H1 (cell line): ENCODE measurements around the gene ZNF469. TPM values are rescaled to one million over a fixed set of nuclear protein-coding genes. Genes with fewer than 3 reads are reported as not detected.

Source experiments
- CTCF ChIA-PET: fragments of 300-600 bp; sonication (Branson Sonifier 250); formaldehyde crosslinking; loops from one replicate; lab custom pipeline; 2021; ENCODE audit not compliant: partially characterized antibody; lab: Charles Lee
- POLR2A ChIA-PET: fragments of 300-600 bp; sonication (Branson Sonifier 250); formaldehyde crosslinking; loops from one replicate; lab custom pipeline; 2021; ENCODE audit warnings: inconsistent platforms; ENCODE audit not compliant: partially characterized antibody; lab: Charles Lee
- DNase-seq, 2 experiments: peaks; one replicate each; pipeline versions ENCODE4 v3.0.0 to v3.0.0-alpha.2; 2010 to 2022; ENCODE audit warnings: low spot score in 2 of 2, low read depth in 1 of 2, mixed read lengths in 1 of 2
- FAIRE-seq: peaks from 2 replicates; lab custom pipeline; 2011; peaks lifted over from hg19 to GRCh38; lab: Jason Lieb, UNC
- H2AFZ ChIP-seq: 2 replicates; pipeline ENCODE4 v1.8.1; 2012; ENCODE audit warnings: low read length, inconsistent platforms
- H2AK5ac ChIP-seq: 2 replicates; pipeline ENCODE4 v1.6.1; 2013; ENCODE audit warnings: low read depth, low read length
- H2BK120ac ChIP-seq: replicated peaks from 2 replicates; pipeline ENCODE3; 2013; ENCODE audit warnings: low read depth, low read length, inconsistent platforms
- H2BK12ac ChIP-seq: 2 replicates; pipeline ENCODE4 v1.6.1; 2013; ENCODE audit warnings: low read depth, low read length
- H2BK15ac ChIP-seq: 2 replicates; pipeline ENCODE4 v1.6.1; 2013; ENCODE audit warnings: low read length
- H2BK20ac ChIP-seq: 2 replicates; pipeline ENCODE4 v1.6.1; 2013; ENCODE audit warnings: low read length
- H2BK5ac ChIP-seq: 2 replicates; pipeline ENCODE4 v1.6.1; 2013; ENCODE audit warnings: low read depth, low read length
- H3K14ac ChIP-seq: 2 replicates; pipeline ENCODE4 v1.6.1; 2013; ENCODE audit warnings: inconsistent platforms; ENCODE audit not compliant: insufficient read length
- H3K18ac ChIP-seq: 2 replicates; pipeline ENCODE4 v1.6.1; 2013; ENCODE audit warnings: low read length; ENCODE audit errors: extremely low read depth
- H3K23ac ChIP-seq: 2 replicates; pipeline ENCODE4 v1.6.1; 2013; ENCODE audit warnings: inconsistent platforms; ENCODE audit not compliant: insufficient read length
- H3K23me2 ChIP-seq: 2 replicates; pipeline ENCODE4 v1.6.1; 2013; ENCODE audit warnings: low read depth, low read length
- H3K27ac ChIP-seq: 2 replicates; pipeline ENCODE4 v1.6.1; 2011; ENCODE audit warnings: low read depth, low read length, inconsistent platforms
- H3K27me3 ChIP-seq, 4 experiments: replicated peaks in 1 of 4; 1 replicate in 1 of 4; 2 replicates in 3 of 4; pipeline versions ENCODE4 v1.6.1 to v1.8.1; 2011 to 2013; ENCODE audit warnings: low read length in 3 of 4, mild to moderate bottlenecking in 3 of 4, inconsistent platforms in 2 of 4, mixed read lengths in 2 of 4, moderate library complexity in 1 of 4; ENCODE audit not compliant: control insufficient read depth in 3 of 4, insufficient read depth in 3 of 4; ENCODE audit errors: extremely low read depth in 1 of 4
- H3K36me3 ChIP-seq, 4 experiments: 2 replicates each; pipeline versions ENCODE4 v1.6.1 to v1.8.1; 2011 to 2013; ENCODE audit warnings: mild to moderate bottlenecking in 4 of 4, low read length in 3 of 4, moderate library complexity in 2 of 4, control low read depth in 1 of 4, inconsistent platforms in 1 of 4; ENCODE audit not compliant: insufficient read depth in 4 of 4, control insufficient read depth in 2 of 4
- H3K4ac ChIP-seq: replicated peaks from 2 replicates; pipeline ENCODE3; 2013; ENCODE audit warnings: low read length, low read depth, mixed read lengths, inconsistent platforms; ENCODE audit not compliant: insufficient read length
- H3K4me1 ChIP-seq, 4 experiments: replicated peaks in 1 of 4; 1 replicate in 1 of 4; 2 replicates in 3 of 4; pipeline versions ENCODE4 v1.6.1 to v1.8.1; 2011 to 2013; ENCODE audit warnings: low read length in 3 of 4, inconsistent platforms in 2 of 4, mixed read lengths in 1 of 4; ENCODE audit not compliant: insufficient read depth in 4 of 4, control insufficient read depth in 3 of 4
- H3K4me2 ChIP-seq, 2 experiments: 2 replicates each; pipeline versions ENCODE4 v1.6.1 to v1.8.1; 2011 to 2013; ENCODE audit warnings: low read depth in 2 of 2, low read length in 2 of 2, control low read depth in 1 of 2, inconsistent platforms in 1 of 2, mild to moderate bottlenecking in 1 of 2; ENCODE audit not compliant: insufficient read depth in 1 of 2
- H3K4me3 ChIP-seq, 4 experiments: fragments of 200-600, 300-600 bp in 1 of 4; sonication (generic), shearing (Covaris generic), sonication (Bioruptor Twin) in 1 of 4; 2 replicates each; pipeline versions ENCODE4 v1.5.1 to v1.8.1; 2011 to 2016; ENCODE audit warnings: low read length in 4 of 4, low read depth in 3 of 4, control low read depth in 2 of 4, inconsistent platforms in 2 of 4, mild to moderate bottlenecking in 2 of 4, mixed read lengths in 1 of 4, moderate library complexity in 1 of 4; ENCODE audit not compliant: insufficient read depth in 2 of 4; ENCODE audit errors: extremely low read depth in 1 of 4
- H3K56ac ChIP-seq: replicated peaks from 2 replicates; pipeline ENCODE3; 2013; ENCODE audit warnings: low read depth, mild to moderate bottlenecking, mixed read lengths, low read length, inconsistent platforms; ENCODE audit not compliant: insufficient read length
- H3K79me1 ChIP-seq: 2 replicates; pipeline ENCODE4 v1.6.1; 2013; ENCODE audit warnings: low read depth, low read length, control low read depth
- H3K79me2 ChIP-seq, 2 experiments: 2 replicates each; pipeline versions ENCODE4 v1.6.1 to v1.8.1; 2012 to 2013; ENCODE audit warnings: low read length in 2 of 2, mild to moderate bottlenecking in 2 of 2, inconsistent platforms in 1 of 2; ENCODE audit not compliant: insufficient read depth in 2 of 2, control insufficient read depth in 1 of 2
- H3K9ac ChIP-seq, 4 experiments: replicated peaks in 1 of 4; 1 replicate in 1 of 4; 2 replicates in 3 of 4; pipeline versions ENCODE4 v1.6.1 to v1.8.1; 2011 to 2013; ENCODE audit warnings: low read depth in 3 of 4, low read length in 3 of 4, control low read depth in 2 of 4, mild to moderate bottlenecking in 2 of 4, moderate library complexity in 2 of 4, inconsistent platforms in 1 of 4; ENCODE audit errors: extremely low read depth in 1 of 4
- H3K9me3 ChIP-seq, 2 experiments: 2 replicates each; pipeline versions ENCODE4 v1.6.1 to v1.8.1; 2012 to 2013; ENCODE audit warnings: mild to moderate bottlenecking in 2 of 2, moderate library complexity in 2 of 2, control low read depth in 1 of 2, inconsistent platforms in 1 of 2, low read depth in 1 of 2, low read length in 1 of 2, mixed read lengths in 1 of 2; ENCODE audit not compliant: insufficient read depth in 2 of 2
- H4K20me1 ChIP-seq, 2 experiments: replicated peaks in 1 of 2; 2 replicates each; pipeline versions ENCODE3 to v1.8.1; 2011 to 2013; ENCODE audit warnings: inconsistent platforms in 2 of 2, low read length in 2 of 2, mild to moderate bottlenecking in 1 of 2; ENCODE audit not compliant: insufficient read depth in 2 of 2, control insufficient read depth in 1 of 2
- H4K5ac ChIP-seq: 2 replicates; pipeline ENCODE4 v1.6.1; 2013; ENCODE audit warnings: low read length, low read depth, mixed read lengths, inconsistent platforms; ENCODE audit not compliant: insufficient read length
- H4K8ac ChIP-seq: 2 replicates; pipeline ENCODE4 v1.8.0; 2013; ENCODE audit warnings: mild to moderate bottlenecking, moderate library complexity, low read length, inconsistent platforms; ENCODE audit not compliant: insufficient read depth; ENCODE audit errors: extremely low read depth
- H4K91ac ChIP-seq: replicated peaks from 2 replicates; pipeline ENCODE3; 2013; ENCODE audit warnings: low read length, mixed read lengths, inconsistent platforms; ENCODE audit not compliant: insufficient read length
- FOSL1 ChIP-seq: IDR thresholded peaks from 2 replicates; pipeline ENCODE4 v1.6.1; 2011; ENCODE audit warnings: mild to moderate bottlenecking, low read depth, low read length, moderate library complexity; ENCODE audit not compliant: insufficient read depth
- HDAC2 ChIP-seq, 2 experiments: fragments of 300-600 bp in 1 of 2; sonication (generic) in 1 of 2; IDR thresholded peaks; 2 replicates each; pipeline ENCODE4 v1.6.1; 2011 to 2012; ENCODE audit warnings: low read depth in 2 of 2, low read length in 2 of 2, mild to moderate bottlenecking in 2 of 2, moderate library complexity in 2 of 2, borderline replicate concordance in 1 of 2, inconsistent platforms in 1 of 2
- MAX ChIP-seq: IDR thresholded peaks from 2 replicates; pipeline ENCODE4 v1.6.1; 2012; ENCODE audit warnings: inconsistent platforms
- RAD21 ChIP-seq, 2 experiments: IDR thresholded peaks in 1 of 2; conservative IDR thresholded peaks in 1 of 2; 2 replicates each; pipeline ENCODE4 v1.6.1; 2011; ENCODE audit warnings: low read depth in 2 of 2, low read length in 2 of 2, improper control_type of control experiment in 1 of 2, inconsistent platforms in 1 of 2, mild to moderate bottlenecking in 1 of 2, moderate library complexity in 1 of 2
- RNF2 ChIP-seq: fragments of 200-900, 300-1000 bp; sonication (generic); IDR thresholded peaks from 2 replicates; pipeline ENCODE4 v1.7.1; 2016; ENCODE audit warnings: borderline replicate concordance, low read depth, mild to moderate bottlenecking, antibody characterized with exemption, low read length; ENCODE audit not compliant: poor library complexity, severe bottlenecking; ENCODE audit errors: missing control alignments
- SIN3A ChIP-seq, 2 experiments: IDR thresholded peaks in 1 of 2; conservative IDR thresholded peaks in 1 of 2; 2 replicates each; pipeline ENCODE4 v1.6.1; 2011 to 2012; ENCODE audit warnings: low read length in 2 of 2, improper control_type of control experiment in 1 of 2, low read depth in 1 of 2, mild to moderate bottlenecking in 1 of 2
- SIX5 ChIP-seq: IDR thresholded peaks from 2 replicates; pipeline ENCODE4 v1.6.1; 2011; ENCODE audit warnings: mild to moderate bottlenecking, low read depth, low read length
- SUZ12 ChIP-seq: fragments of 200-600 bp; sonication (generic); IDR thresholded peaks from 2 replicates; pipeline ENCODE4 v1.6.1; 2012; ENCODE audit warnings: mild to moderate bottlenecking, inconsistent platforms, low read length, moderate library complexity, mixed read lengths
- TBP ChIP-seq: IDR thresholded peaks from 2 replicates; pipeline ENCODE4 v1.6.1; 2011; ENCODE audit warnings: low read depth, low read length, improper control_type of control experiment
- TCF12 ChIP-seq: IDR thresholded peaks from 2 replicates; pipeline ENCODE4 v1.6.1; 2011; ENCODE audit warnings: low read depth, mild to moderate bottlenecking, low read length
- TEAD4 ChIP-seq: IDR thresholded peaks from 2 replicates; pipeline ENCODE4 v1.6.1; 2012; ENCODE audit warnings: low read depth, low read length, inconsistent platforms, mixed read lengths
- WGBS, 2 experiments: shearing (Covaris generic) in 1 of 2; methylation state at CpG; one replicate each; pipeline versions ENCODE4 v1.1.6 to v1.1.7; 2013 to 2015; ENCODE audit warnings: low lambda C conversion rate in 2 of 2, mixed read lengths in 2 of 2, inconsistent platforms in 1 of 2, low coverage in 1 of 2, missing lambda C conversion rate in 1 of 2; ENCODE audit not compliant: insufficient replicate concordance in 2 of 2, insufficient coverage in 1 of 2, insufficient read length in 1 of 2; ENCODE audit errors: extremely low coverage in 1 of 2, missing lambda C conversion rate in 1 of 2; 5-methylcytosine and 5-hydroxymethylcytosine counted together
- polyA plus RNA-seq, 7 experiments: library from polyadenylated mRNA; depleted of rRNA in 3 of 7; stranded (reverse) in 5 of 7; unstranded in 2 of 7; fragments of >200 nt in 5 of 7; fragments of 200-250 nt in 2 of 7; gene quantifications; 1 replicate in 5 of 7; 2 replicates in 1 of 7; 4 replicates in 1 of 7; pipeline versions ENCODE4 v1.2.1 to v1.2.3, GENCODE V29; 2011 to 2013; ENCODE audit warnings: missing spikeins in 2 of 7, mixed read lengths in 2 of 7
- total RNA-seq: library from RNA; stranded (reverse); fragmentation: NEBNext Ultra II Directional; extraction: Animal tissue kit (Norgen Biotek cat#: 25700); gene quantifications from 2 replicates; pipeline ENCODE4 v1.2.1, GENCODE V29; 2021

Gene ZNF469
- total and polyA plus RNA-seq, 2 of the 8 experiments (the other 6 are each of a cell fraction or from before 2014, with no cell fraction given), result 0.30 to 1.8 TPM

GRCh38 chr16:88340755-88341150 is 42.0 kb upstream of the ZNF469 start:
- Histone ChIP-seq H3K36me3 (no peaks in the 10 kb centered on the region), H3K4me1 (no peaks in the 10 kb centered on the region), H4K8ac (no peak overlapping the region), H2AFZ (no peak overlapping the region), H4K20me1 (no peaks in the 10 kb centered on the region), H4K91ac (no peak overlapping the region), H3K79me1 (no peaks in the 10 kb centered on the region), H3K9ac (no peak overlapping the region), H2BK120ac (no peak overlapping the region), H2BK12ac (no peak overlapping the region), H3K9me3 (peaks cover 6 to 11% of the 10 kb centered on the region in 2 experiments), H3K27ac (no peak overlapping the region), H3K18ac (no peak overlapping the region), H2BK15ac (no peak overlapping the region), H3K14ac (no peak overlapping the region), H3K4me2 (no peak overlapping the region), H2BK5ac (no peak overlapping the region), H3K4me3 (no peak overlapping the region), H3K4ac (no peak overlapping the region), H3K23me2 (no peaks in the 10 kb centered on the region), H3K79me2 (no peaks in the 10 kb centered on the region), H3K56ac (no peak overlapping the region), H3K27me3 (no peaks in the 10 kb centered on the region), H4K5ac (no peak overlapping the region), H3K23ac (no peak overlapping the region), H2AK5ac (no peak overlapping the region), H2BK20ac (no peak overlapping the region)
- DNase-seq (no peak), FAIRE-seq (no peak)
- 79% methylated on average over 4 of the region's 11 CpGs; no CpG with 5 or more reads in 1 of the 2 experiments for WGBS, 2 experiments
- ChIA-PET POLR2A (no interaction called here), CTCF (no interaction called here)
- TF ChIP-seq TEAD4 (no peak), FOSL1 (no peak), HDAC2 (IDR thresholded peaks at IDR 0.05; ENCODE audit: borderline replicate concordance in 1 of 2, low read depth in 2 of 2, low read length in 2 of 2) (no peak), SUZ12 (no peak), RAD21 (IDR thresholded peaks at IDR 0.05 in 1 of 2, conservative IDR thresholded peaks at IDR 0.05 in 1 of 2; ENCODE audit: low read depth in 2 of 2, low read length in 2 of 2) (no peak), TBP (no peak), RNF2 (no peak), SIX5 (no peak), MAX (no peak), SIN3A (conservative IDR thresholded peaks at IDR 0.05 in 1 of 2, IDR thresholded peaks at IDR 0.05 in 1 of 2; ENCODE audit: low read depth in 1 of 2, low read length in 2 of 2) (no peak), TCF12 (no peak)
